Measurements from ENCODE around the gene MIER3.
A peak's percentile ranks its signal among the peaks of the same experiment; 100 is the strongest.

The MIER3 gene

DNA sequence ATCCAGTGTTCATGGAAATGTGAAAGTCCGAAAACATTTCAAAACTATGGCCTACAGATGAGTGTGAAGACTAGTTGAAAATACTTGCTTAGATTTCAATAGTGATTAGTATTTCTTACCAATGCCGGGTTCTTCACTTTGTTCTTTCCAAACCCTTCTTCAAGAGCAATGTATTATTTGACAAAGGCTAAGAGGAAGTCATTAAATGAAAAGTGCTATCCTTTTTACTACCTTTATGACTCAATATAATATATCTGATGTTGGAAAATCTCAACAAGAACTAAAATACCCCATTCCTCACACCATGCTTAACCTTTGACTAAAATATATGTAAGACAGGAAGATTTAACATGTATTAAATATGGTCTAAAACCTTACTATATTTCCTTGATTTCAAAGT, 6.7 kb upstream of the MIER3 start:
- no peak for DNase-seq

DNA sequence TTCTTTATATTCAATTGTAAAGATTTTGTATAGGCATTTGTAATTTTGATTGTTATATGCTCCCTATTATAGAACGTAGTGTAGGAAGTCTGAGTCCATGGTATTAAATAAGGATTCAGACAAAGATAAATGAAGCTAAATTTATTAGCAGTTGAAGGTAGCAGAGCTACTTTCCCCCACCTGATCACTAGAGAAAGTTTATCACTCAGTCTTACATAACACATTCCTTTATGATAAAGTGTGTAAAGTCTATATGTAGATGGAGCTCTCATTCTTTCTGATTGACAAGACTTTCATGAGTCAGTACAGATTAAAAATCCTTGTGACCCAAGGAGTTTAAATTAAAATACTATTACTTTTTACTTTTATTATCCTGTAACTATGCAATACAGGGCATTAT, 2.3 kb upstream of the MIER3 start:
- DNase-seq, result no peak

DNA sequence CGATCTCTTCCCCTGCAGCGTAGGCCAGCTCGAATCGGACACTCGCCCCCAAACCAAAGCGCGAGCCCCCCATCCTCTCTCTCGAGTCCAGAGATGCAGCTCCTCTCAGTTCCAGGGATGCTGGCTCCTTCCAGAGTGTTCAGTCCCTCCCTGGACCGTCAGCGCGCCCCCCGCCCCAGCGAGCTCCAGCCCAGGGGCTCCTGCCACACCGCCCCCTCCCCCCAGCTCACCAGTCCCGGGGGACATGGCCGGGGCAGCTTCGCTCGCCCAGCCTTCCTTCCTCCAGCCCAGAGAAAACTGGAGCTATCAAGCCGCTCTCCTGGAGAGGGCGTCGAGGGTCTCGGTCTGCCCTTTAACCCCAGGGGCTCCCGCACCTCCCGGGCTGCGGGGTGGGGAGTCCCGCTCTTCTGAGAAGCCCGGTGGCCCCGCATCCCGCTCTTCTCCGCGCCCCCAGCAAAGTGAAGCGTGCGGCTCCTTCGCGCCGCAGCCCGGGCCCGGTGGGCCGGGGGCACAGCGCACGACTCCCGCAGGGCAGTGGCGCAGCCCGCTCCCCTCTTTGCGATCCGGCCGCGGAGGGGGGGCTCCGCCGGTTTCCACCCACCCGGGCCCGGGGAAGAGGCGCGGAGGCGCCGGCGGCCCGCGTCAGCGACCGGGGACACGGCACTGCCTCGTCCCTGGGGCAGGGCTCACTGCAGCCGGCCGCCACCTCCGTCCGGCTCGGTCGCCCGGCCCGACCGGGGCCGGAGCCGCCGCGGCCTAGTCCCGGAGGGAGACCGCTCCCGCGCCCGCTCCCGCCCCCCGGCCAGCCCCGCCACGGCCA, 587 bp downstream of the MIER3 start:
- no peak for DNase-seq

DNA sequence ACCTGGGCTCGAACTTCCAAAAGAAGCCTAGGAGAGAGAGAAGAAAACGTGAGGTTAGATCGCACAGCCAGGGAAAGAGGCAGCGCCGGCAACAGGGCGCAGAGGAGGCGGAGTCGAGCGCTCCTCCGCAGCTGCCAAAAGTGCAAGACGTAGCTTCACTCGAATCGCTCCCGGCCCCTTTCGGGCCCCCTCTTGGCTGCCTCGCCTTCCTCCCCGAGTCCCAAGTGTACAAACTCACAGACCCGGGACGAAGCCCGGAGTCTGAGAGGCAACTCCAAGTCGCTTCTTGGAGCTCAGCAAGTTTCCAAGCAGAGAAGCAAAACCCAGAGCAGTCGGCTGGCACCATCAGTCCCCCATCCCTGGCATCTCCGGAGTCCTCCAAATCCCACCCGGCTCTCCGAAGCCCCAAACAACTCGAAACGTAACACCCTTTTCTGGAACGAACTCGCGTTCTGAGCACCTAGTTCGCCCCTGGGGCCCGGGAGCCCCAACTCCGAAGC, 1.2 kb downstream of the MIER3 start:
- DNase-seq, result peak; percentile 65

DNA sequence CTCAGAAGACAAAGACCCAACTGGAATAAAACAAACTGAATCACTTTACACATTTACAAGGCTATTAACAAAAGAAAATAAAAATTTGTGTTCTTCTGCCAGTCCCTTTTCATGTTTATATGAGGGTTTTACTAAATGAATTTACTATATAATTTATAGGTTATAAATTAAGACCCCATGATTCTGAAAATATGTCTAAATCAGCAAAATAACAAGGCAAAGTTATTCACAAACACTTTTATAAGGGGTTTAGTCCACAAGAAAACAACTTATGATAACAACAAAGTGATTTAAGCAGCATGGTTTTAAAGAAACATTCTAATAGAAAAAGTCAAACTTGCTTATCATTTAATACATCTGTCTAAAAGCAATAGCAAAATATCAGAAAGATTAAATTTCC, 4.9 kb downstream of the MIER3 start:
- no peak for DNase-seq

DNA sequence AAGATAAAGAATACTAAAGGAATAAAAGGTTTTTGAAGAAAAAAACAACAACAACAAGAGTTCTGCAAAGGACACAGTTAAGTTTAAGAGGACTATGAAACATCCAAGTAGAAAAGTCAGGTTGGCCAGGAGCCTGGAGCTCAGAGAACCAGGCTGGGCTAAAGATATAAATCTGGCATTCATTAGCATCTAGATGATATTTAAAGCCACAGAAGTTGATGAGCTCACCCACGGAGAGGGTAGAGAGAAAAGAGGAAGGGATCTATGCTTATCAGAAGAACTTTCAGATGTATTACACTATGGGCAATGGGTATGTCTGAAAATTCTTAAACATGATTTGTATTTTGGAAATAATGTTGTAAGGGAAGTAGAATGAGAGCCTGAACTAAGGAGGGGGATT, 9.9 kb downstream of the MIER3 start:
- DNase-seq, result no peak

DNA sequence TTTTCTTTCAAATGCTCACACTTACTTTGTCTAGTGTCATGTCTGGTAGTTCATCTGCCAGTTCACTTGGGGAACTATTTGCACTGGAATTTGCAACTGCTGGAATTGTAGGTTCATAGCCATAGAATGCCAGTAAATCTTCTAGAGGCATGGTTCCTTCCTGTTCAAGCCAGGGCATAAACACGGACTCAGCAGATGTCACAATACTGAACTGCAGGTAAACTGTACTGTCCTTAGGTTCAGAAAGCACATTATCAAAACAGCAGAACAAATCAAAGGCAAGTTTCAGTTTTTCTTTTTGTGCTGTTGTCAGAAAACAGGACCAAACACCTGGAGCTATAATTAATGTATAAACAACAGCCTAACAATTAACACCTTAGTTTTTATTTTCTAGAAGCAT, 13.1 kb downstream of the MIER3 start:
- DNase-seq, result no peak

DNA sequence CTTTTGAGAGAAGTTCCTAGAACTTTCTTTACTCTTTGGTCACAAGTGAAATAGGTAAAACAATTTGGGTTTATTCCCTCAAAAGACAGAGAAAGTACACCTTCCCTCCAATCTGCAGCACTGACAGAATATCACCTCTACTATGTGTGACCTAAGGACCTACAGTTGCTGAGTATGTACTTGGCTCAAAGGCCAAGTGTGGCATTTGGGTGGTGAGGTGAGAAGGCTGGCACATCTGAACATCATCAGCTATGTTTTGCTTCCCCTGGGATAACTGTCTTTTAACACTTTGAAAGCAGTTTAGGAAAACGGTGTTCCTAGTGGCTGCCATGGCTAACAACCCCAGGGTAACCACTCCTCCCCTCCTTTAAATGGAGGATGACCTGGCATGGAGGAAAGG, 17.6 kb downstream of the MIER3 start:
- no peak for DNase-seq

DNA sequence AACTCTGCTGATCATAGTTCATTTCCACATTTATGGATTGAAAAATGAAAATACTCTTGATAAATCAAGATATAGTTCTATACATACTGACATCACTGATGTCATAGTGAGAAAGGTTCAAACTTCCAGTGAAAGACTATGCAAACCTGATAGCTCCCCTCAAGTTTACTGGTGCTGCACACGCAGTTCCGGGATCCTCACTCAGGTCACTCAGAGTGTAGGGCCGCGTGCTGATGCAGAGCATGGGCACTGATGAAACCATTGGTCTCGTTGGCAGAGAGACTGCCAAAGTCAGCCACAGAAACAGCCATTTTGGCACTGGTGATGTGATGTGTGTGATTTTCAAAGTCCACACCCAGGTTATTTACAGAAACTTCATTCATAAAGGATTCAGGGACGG, 29.0 kb downstream of the MIER3 start:
- no peak for DNase-seq

DNA sequence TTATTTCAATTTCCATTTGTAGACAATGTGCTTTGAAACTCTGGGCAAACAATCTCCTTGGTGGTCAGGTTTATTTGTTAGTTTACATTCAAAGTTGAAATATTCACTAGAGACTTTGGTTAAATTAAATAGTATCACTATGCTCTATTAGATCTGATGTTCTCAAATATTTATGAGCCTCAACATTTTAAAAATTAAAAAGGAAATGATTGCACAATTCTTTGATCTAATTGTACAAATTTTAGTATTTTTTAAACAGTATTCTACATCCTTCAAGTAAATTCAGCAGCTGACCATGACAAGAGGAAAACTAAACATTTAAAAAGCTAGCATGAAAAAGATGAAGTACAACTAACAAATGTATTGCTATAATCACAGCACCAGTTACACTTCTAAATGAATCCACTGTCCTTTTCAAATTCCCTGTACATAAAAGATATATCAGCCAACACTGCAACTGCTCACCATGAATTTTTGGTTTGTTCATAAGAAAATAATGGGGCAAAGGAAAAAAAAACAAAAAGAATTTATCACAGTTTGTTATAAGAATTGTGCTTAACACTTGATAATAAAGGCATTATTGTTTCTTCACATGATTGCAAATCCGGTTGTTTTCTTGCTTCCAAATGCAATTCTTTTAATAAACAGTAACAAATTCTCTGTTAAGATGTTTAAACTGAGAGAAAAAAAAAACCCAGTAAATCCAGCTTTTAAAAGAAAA, 31.8 kb downstream of the MIER3 start:
- DNase-seq, result no peak

DNA sequence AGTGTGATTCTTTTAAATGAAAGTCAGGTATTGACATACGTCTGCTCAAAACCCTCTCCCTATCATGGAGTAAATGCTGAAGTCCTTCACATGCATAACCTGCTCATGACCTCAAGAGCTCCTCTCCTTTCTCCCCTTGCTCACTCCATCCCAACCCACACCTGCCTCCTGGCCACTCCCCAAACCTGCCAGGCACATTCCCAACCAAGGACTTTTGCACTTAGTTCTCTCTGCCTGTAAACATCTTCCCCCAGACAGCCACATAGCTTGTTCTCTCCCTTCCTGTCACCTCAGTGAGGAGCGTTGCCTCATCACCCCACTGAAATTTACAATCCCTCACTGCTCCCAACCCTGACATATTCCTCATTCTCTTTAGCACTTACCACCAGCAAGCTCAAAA, 33.9 kb downstream of the MIER3 start:
- no peak for DNase-seq

DNA sequence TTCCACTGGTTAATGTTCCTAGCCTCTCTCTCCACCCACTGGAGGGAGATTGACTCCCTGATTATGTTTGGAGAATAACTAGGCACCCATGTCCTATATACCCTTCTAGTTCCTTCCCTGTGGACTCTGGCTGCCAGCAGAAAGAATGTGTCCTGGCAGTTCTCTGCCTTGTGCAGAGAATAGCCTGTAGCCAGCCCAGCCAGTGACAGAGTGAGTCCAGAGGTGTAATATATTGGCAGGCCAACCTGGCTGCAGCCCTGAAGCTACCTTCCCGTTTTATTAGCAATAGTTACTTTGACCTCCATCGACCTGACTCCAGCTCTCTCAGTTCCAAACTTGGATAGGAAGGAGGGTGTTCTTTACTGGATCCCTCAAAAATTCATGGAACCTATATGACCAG, 34.4 kb downstream of the MIER3 start:
- no peak for DNase-seq

DNA sequence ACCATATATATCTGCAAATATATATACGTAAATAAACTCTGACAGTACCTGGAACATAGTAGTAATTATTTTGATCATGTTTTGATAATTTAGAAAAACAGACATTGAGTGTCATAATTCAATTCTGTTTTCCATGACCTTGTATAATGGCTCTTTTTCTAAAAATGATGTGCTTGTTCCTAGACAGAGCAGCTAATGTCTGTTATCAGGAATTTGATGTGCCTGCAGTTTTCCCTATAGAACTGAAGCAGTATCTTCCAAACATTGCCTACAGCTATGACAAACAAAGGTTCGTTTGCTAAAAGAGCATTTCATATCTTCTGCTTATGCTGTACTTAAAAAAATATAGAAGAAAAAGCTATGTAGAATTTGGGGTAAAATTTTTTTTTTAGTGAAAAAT, 37.2 kb downstream of the MIER3 start:
- DNase-seq, result no peak

DNA sequence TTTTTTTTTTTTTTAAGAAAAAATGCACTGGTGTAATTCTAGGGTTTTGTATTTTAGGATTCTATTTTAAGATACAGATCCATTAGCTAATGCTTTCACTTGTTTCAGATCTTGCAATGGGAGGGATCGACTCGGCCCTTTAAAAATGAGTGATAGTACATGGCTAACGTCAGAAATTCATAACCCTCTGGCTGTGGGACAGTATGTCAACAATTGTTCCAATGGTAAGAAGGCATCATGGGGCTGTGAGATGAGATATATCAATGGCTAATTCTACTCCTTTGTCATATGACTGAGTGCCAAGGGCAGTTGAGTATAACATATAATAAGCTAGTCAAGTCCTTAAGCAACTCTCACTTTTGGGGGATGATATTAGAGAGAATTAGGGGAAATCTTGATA, 38.2 kb downstream of the MIER3 start:
- DNase-seq, result no peak

DNA sequence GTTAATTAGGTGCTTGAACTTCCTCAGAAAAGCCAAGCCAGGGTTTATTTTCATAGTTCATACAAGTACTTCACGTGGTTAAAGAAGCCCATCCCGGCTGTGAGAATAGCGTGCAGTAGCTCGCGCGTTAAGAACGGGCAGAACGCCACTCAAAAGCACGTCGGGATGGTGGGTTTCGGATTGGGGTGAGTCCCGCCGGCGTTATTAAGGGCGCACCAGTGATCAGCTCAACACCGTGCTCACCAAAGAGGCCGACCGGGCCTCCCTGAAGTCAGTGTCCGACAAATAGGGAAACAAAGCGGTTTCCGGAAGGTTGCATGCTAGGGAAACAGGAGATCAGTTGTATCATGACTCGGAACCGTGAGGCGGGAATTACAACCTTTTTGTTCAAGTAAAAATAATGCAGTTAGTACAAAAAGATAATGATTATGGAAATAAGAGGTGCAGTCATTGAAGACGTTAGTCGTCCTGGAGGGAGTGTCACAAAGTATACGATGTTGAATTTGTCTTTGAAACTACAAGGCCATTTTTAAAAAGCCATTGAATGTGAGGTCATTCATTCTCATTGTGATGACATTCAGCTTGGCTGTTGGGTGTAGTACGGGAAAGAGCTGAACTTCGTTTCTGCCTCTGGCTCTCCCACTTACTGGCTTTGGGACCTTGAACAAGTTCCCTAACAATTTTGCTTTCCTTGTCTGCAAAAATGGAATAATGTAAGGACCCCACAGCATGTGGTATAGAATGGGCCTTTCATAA, 41.5 kb downstream of the MIER3 start:
- DNase-seq, result no peak

DNA sequence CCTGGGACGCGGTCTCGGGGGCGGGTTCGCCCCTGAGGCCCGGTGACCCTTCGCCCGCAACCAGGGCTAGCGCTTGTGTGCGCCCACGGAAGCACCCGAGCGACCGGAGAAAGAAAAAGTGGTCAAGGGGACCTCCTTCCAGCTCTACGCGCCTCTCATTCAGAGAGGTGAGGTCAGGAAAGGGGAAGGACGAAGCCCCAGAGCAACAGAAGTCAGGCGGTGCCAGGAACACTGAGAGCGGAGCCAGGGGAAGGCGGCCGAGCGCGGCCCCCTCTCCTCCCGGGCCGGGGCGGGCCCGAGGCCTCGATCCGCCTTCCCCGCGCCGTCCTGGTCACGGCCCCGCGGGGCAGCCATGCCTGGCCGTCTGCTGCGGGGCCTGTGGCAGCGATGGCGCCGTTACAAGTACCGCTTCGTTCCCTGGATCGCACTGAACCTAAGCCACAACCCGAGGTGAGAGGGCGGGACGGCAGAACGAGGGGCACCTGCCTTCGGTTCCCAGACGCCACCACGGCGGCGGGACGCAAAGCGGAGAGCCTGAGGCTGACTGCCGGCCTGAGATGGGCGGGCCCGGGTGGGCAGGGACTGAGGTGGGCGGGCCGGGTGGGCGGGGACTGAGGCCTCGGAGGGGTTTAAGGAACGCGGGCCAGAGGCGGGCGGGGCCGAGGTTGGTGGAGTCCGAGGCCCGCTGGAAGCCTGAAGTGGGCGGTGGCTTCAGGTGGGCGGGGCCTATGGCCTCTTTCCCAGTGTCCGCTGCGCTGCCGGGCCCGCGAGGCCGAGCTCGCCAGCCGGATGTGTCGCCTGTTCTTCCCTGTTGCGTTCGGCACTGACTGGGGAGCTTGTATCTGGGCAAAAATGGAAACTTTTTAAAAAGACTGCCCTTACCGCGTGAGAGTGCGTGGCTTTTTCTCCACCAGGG, 42.4 kb downstream of the MIER3 start, which contains the start of gene SETD9:
TSS of gene SETD9 (plus strand) at position 303 of the 916 bp plus-strand sequence. CDS start at position 353, 50 bp downstream.
- DNase-seq, result peak; percentile 86

DNA sequence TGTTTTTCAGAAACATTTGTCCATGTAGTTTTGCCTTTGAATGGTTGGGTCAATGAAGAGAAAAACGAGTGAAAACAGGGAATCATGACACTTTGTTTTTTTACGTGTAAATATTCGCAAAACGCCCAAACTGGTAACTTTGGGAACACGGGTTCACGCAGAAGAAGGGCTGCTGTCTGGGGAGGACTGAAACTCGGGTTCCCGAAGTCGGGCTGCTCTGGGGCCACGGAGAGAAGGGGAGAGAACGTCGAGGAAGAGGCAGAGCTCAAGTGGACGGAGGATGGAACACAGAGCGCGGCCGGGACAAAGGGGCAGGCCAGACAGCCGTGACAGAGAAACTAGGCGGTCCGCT, 43.0 kb downstream of the MIER3 start:
- DNase-seq, result no peak

DNA sequence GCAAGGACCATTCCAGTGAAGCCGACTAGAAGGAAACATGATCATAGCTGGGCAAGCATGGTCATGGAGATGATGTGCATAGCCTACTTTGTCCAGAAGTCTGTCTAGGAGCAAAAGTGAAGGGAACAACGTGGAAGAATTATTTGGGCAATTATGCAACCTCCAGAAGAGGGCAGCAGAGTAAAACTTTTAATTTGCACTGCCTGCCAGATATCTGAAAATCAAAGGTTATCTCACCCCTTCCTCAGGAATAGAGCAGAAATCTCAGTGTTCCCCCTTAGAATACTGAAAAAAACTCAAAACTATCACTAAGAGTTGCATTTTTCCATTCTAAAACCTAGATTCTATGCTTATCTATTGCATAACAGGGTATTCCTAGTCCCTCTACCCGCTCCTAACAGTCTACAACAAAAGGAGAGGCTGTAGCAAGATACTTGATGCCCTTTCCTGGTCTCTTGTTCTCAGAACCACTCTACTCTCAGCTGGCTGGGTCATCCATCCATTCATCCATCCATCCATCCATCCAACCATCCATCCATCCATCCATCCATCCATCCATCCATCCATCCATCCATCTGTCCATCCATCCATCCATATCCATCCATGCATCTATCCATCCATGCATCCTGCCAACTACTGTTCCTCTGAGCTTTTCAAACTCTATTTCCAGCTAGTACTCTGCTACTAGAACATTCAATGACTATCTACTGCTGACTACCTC, 50.9 kb downstream of the MIER3 start:
- no peak for DNase-seq

DNA sequence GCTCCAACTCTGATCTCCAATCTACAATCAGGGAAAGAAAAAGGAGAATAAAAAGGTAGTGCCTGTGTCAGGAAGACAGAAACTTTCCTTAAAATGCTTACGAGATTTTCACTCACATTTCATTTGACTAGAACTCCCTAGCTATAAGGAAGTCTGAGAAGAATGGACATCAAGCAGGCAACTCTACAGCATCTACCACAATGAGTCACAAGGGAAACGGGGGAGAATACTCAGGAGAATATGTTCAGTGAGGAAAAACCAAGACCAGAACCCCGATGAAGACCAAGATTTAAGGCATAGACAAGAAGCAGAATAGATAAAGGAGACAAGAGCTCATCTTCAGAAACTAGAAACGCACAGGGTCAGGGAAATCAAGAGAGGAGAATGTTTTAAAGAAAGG, 51.5 kb downstream of the MIER3 start:
- no peak for DNase-seq

DNA sequence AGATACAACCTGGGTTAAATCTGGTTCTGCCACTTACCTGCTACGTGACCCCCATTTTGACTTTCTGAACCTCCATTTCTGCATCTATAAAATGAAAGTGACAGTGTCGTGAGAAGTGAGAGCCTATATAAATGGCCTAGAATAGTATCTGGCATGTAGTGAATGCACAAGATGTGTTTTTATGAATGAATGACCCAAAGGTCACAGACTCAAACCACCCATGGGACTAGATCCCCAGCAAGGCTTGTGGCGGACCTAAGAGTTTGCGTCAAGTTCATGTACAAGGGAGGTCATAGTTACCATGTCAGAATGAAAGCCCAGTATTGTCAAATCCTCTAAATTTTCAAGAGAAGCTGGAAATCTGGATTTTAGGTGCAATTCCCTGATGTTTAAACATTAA, 53.7 kb downstream of the MIER3 start:
- DNase-seq, result no peak

DNA sequence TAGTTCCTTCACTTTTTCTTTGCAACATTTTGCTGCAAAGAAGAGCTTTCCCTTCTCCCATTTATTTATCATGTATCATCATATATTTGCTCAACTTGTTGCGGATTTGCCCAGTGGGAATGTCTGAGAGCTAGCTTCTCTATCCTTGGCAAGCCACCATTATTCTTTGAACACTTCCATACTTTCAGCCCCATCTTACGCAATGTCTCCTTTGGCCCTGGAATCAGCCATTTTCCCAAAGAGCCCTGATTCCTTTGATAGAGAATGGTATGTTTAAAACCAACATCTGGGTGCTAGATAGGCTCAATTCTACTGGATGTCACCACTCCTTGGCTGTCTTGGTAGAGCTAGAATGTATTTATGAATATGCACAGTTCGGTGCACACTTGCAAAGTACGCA, 55.2 kb downstream of the MIER3 start:
- DNase-seq, result no peak
